MM.1S (cell line): ENCODE measurements around the gene PDLIM5.

Source experiments
- CTCF ChIP-seq: fragments of 300-600 bp; sonication (generic); IDR thresholded peaks from 2 replicates; pipeline ENCODE4 v1.5.1; 2016; ENCODE audit warnings: antibody characterized with exemption, low read length, mixed read lengths
- EZH2phosphoT487 ChIP-seq: fragments of 300-600 bp; sonication (generic); IDR thresholded peaks from 2 replicates; pipeline ENCODE4 v1.6.1; 2018; ENCODE audit warnings: antibody characterized with exemption, low read length

GRCh38 chr4:94690851-94691254 lies 239.1 kb downstream of the PDLIM5 start:
- TF ChIP-seq CTCF (no peak), EZH2phosphoT487 (no peak)
